Stimulated activated CD8-positive, alpha-beta memory T cell treated with anti-CD3 and anti-CD28 coated beads, Interleukin-7, amount 100 ng/mL, for 48 hours (primary cell): ENCODE results near the gene DGKH.
"Not testable (repeated sequence)": the region's sequence is repeated elsewhere in the genome, so short reads cannot be mapped to it uniquely, and the experiment has no call there.

Experiments
- DNase-seq, 2 donors: peaks; one replicate each; pipeline ENCODE4 v3.0.0-alpha.2; 2020; ENCODE audit warnings: low read depth in 1 of 2; ENCODE audit errors: extremely low read depth in 1 of 2

DGKH gene

GRCh38 chr13:42071672-42072419 is 23.4 kb downstream of the DGKH start:
- DNase-seq: no peak

GRCh38 chr13:42073683-42074082 is 25.2 kb downstream of the DGKH start:
- DNase-seq: no peak

GRCh38 chr13:42075517-42075916 is 27.1 kb downstream of the DGKH start:
- DNase-seq: no peak

GRCh38 chr13:42076309-42076713 is 27.9 kb downstream of the DGKH start:
- DNase-seq: no peak

- no peak for DNase-seq
Measured at GRCh38 chr13:42078128-42078808, 29.8 kb downstream of the DGKH start.

GRCh38 chr13:42083138-42083770 is 34.8 kb downstream of the DGKH start:
- no peak for DNase-seq

- no peak for DNase-seq
Measured at GRCh38 chr13:42084722-42085121, 36.3 kb downstream of the DGKH start.

GRCh38 chr13:42086582-42086981 is 38.1 kb downstream of the DGKH start:
- no peak for DNase-seq

- DNase-seq: no peak
Measured at GRCh38 chr13:42094516-42095040, 46.1 kb downstream of the DGKH start.

- not testable (repeated sequence) for DNase-seq
Measured at GRCh38 chr13:42096222-42096621, 47.8 kb downstream of the DGKH start.

GRCh38 chr13:42099962-42100675 is 51.7 kb downstream of the DGKH start:
- DNase-seq: no peak

- no peak for DNase-seq
Measured at GRCh38 chr13:42100960-42101359, 52.5 kb downstream of the DGKH start.

GRCh38 chr13:42101821-42102585 is 53.6 kb downstream of the DGKH start:
- no peak for DNase-seq

- no peak for DNase-seq
Measured at GRCh38 chr13:42102961-42103865, 54.8 kb downstream of the DGKH start.

GRCh38 chr13:42106998-42107397 is 58.5 kb downstream of the DGKH start:
- DNase-seq: no peak

- DNase-seq: no peak
Measured at GRCh38 chr13:42107421-42107820, 59.0 kb downstream of the DGKH start.

- DNase-seq: no peak
Measured at GRCh38 chr13:42108217-42108616, 59.8 kb downstream of the DGKH start.

GRCh38 chr13:42109957-42110356 is 61.5 kb downstream of the DGKH start:
- DNase-seq: no peak

- DNase-seq: no peak
Measured at GRCh38 chr13:42110410-42111155, 62.1 kb downstream of the DGKH start.
